NCI-H345 (cell line): Measurements from ENCODE around the gene RAB3IL1.

ENCODE experiments used
- DNase-seq: peaks from one replicate; lab custom pipeline; 2025; lab: John Stamatoyannopoulos, UW

RAB3IL1 gene

GRCh38 chr11:61918938-61919704 lies 1.8 kb upstream of the RAB3IL1 start:
- no peak for DNase-seq

GRCh38 chr11:61918251-61918937 lies 1.0 kb upstream of the RAB3IL1 start:
- DNase-seq, result no peak

GRCh38 chr11:61916737-61917333 lies 531 bp downstream of the RAB3IL1 start:
- no peak for DNase-seq

- DNase-seq, result no peak
These were observed 2.7 kb downstream of the RAB3IL1 start for GRCh38 chr11:61914471-61915171.

GRCh38 chr11:61913699-61914395 lies 3.5 kb downstream of the RAB3IL1 start:
- DNase-seq, result no peak

GRCh38 chr11:61912991-61913698 lies 4.2 kb downstream of the RAB3IL1 start:
- no peak for DNase-seq

- no peak for DNase-seq
These were observed 4.9 kb downstream of the RAB3IL1 start for GRCh38 chr11:61912530-61912898.

GRCh38 chr11:61911701-61912529 lies 5.5 kb downstream of the RAB3IL1 start:
- no peak for DNase-seq

GRCh38 chr11:61911128-61911700 lies 6.2 kb downstream of the RAB3IL1 start:
- DNase-seq, result no peak

GRCh38 chr11:61910187-61911127 lies 6.9 kb downstream of the RAB3IL1 start:
- no peak for DNase-seq

GRCh38 chr11:61908730-61909316 lies 8.5 kb downstream of the RAB3IL1 start:
- DNase-seq, result no peak

GRCh38 chr11:61907871-61908729 lies 9.3 kb downstream of the RAB3IL1 start:
- no peak for DNase-seq

GRCh38 chr11:61907282-61907681 lies 10.1 kb downstream of the RAB3IL1 start:
- no peak for DNase-seq

GRCh38 chr11:61906522-61906909 lies 10.8 kb downstream of the RAB3IL1 start:
- DNase-seq, result no peak

GRCh38 chr11:61905801-61906521 lies 11.4 kb downstream of the RAB3IL1 start:
- no peak for DNase-seq

GRCh38 chr11:61905067-61905696 lies 12.2 kb downstream of the RAB3IL1 start:
- no peak for DNase-seq
